GM23248 (cell line): ENCODE data around the gene MTREX. TPM values are rescaled to one million over a fixed set of nuclear protein-coding genes. Genes with fewer than 3 reads are reported as not detected.
A peak's percentile ranks its signal among the peaks of the same experiment; 100 is the strongest.

Source experiments
- DNase-seq: peaks from one replicate; pipeline ENCODE4 v3.0.0-alpha.2; 2015
- H2AFZ ChIP-seq: fragments of 200-600 bp; sonication (generic); 2 replicates; pipeline ENCODE4 v1.6.1; 2016; ENCODE audit warnings: antibody characterized with exemption
- H3F3A ChIP-seq: fragments of 200-600 bp; sonication (generic); 2 replicates; pipeline ENCODE4 v1.6.1; 2016; ENCODE audit warnings: mild to moderate bottlenecking, antibody characterized with exemption, mixed run types; ENCODE audit not compliant: insufficient read depth
- H3K27ac ChIP-seq: fragments of 200-600 bp; sonication (generic); 2 replicates; pipeline ENCODE4 v1.5.1; 2016; ENCODE audit warnings: mild to moderate bottlenecking
- H3K27me3 ChIP-seq: fragments of 200-600 bp; sonication (generic); replicated peaks from 2 replicates; pipeline ENCODE4 v1.6.1; 2016; ENCODE audit warnings: mild to moderate bottlenecking; ENCODE audit not compliant: insufficient read depth
- H3K36me3 ChIP-seq: fragments of 200-600 bp; sonication (generic); 2 replicates; pipeline ENCODE4 v1.6.1; 2016; ENCODE audit warnings: low read depth, mild to moderate bottlenecking
- H3K4me1 ChIP-seq: fragments of 200-600 bp; sonication (generic); 2 replicates; pipeline ENCODE4 v1.6.1; 2016; ENCODE audit warnings: mild to moderate bottlenecking; ENCODE audit not compliant: insufficient read depth
- H3K4me2 ChIP-seq: fragments of 200-600 bp; sonication (generic); one replicate; pipeline ENCODE4 v1.6.1; 2016; ENCODE audit warnings: mild to moderate bottlenecking; ENCODE audit not compliant: unreplicated experiment
- H3K4me3 ChIP-seq: fragments of 200-600 bp; sonication (generic); 2 replicates; pipeline ENCODE4 v1.5.1; 2016; ENCODE audit warnings: mild to moderate bottlenecking
- H3K79me2 ChIP-seq: fragments of 200-600 bp; sonication (generic); 2 replicates; pipeline ENCODE4 v1.6.1; 2016; ENCODE audit warnings: mild to moderate bottlenecking; ENCODE audit not compliant: insufficient read depth
- H3K9ac ChIP-seq: fragments of 200-600 bp; sonication (generic); 2 replicates; pipeline ENCODE4 v1.6.1; 2016; ENCODE audit warnings: mild to moderate bottlenecking
- H3K9me2 ChIP-seq: fragments of 200-600 bp; sonication (generic); 2 replicates; pipeline ENCODE4 v1.6.1; 2016; ENCODE audit warnings: mixed run types, mild to moderate bottlenecking, moderate library complexity; ENCODE audit not compliant: insufficient read depth
- H3K9me3 ChIP-seq: fragments of 200-600 bp; sonication (generic); one replicate; pipeline ENCODE4 v1.6.1; 2017; ENCODE audit warnings: low read depth
- H4K20me1 ChIP-seq: fragments of 200-600 bp; sonication (generic); 2 replicates; pipeline ENCODE4 v1.6.0; 2016; ENCODE audit not compliant: insufficient read depth
- EZH2 ChIP-seq: fragments of 200-600 bp; sonication (generic); IDR thresholded peaks from 2 replicates; pipeline ENCODE4 v1.6.1; 2018; ENCODE audit warnings: antibody characterized with exemption, mild to moderate bottlenecking; ENCODE audit not compliant: insufficient read depth, poor library complexity, severe bottlenecking
- EZH2phosphoT487 ChIP-seq: fragments of 200-600 bp; sonication (generic); IDR thresholded peaks from 2 replicates; pipeline ENCODE4 v1.6.1; 2018; ENCODE audit warnings: antibody characterized with exemption, moderate library complexity, mild to moderate bottlenecking, low read depth; ENCODE audit not compliant: insufficient read depth
- WGBS, 2 experiments: methylation state at CpG; one replicate each; pipeline ENCODE4 v1.1.6; 2015 to 2017; ENCODE audit warnings: low lambda C conversion rate in 2 of 2, low coverage in 1 of 2; ENCODE audit errors: missing lambda C conversion rate in 2 of 2; 5-methylcytosine and 5-hydroxymethylcytosine counted together
- in situ Hi-C: fragments of 300-500 bp; cut with MboI; formaldehyde crosslinking; loops from 2 replicates; pipeline ENCODE4 v1.15.0; 2020
- polyA plus RNA-seq: library from polyadenylated mRNA; unstranded; fragments of >200 nt; fragmentation: Nextera tagmentation; extraction: Ambion mirVana; gene quantifications from 2 replicates; pipeline ENCODE4 v1.2.1, GENCODE V29; 2016
- total RNA-seq: library from RNA; depleted of rRNA; stranded (reverse); fragments of >200 nt; shearing (Covaris generic); gene quantifications from 2 replicates; pipeline ENCODE4 v1.2.3, GENCODE V29; 2014

Gene MTREX
- total and polyA plus RNA-seq, 2 experiments from 2014 or later: 26.4 to 41.4 TPM

- no peak overlapping the region for H3K27ac ChIP-seq
- no peaks in the 10 kb centered on the region for H3K9me2 ChIP-seq
- DNase-seq: no peak
- WGBS, 2 experiments: 64% methylated on average over 8 of the region's 8 CpGs
- H3K79me2 ChIP-seq: peaks cover 32% of the 10 kb centered on the region
- H3K4me3 ChIP-seq: no peak overlapping the region
- H3K27me3 ChIP-seq: no peaks in the 10 kb centered on the region
- in situ Hi-C loops: no loop called here
- H3K36me3 ChIP-seq: no peaks in the 10 kb centered on the region
- H3K9ac ChIP-seq: no peak overlapping the region
- peaks cover 15% of the 10 kb centered on the region for H3K4me1 ChIP-seq
- H3K9me3 ChIP-seq: no peaks in the 10 kb centered on the region
- H4K20me1 ChIP-seq: no peaks in the 10 kb centered on the region
- peaks cover 13% of the 10 kb centered on the region; the same call in 1 of the 2 replicates for H3F3A ChIP-seq
- H2AFZ ChIP-seq: no peak overlapping the region
- no peak overlapping the region for H3K4me2 ChIP-seq
- TF ChIP-seq EZH2: no peak
- TF ChIP-seq EZH2phosphoT487: no peak
Observed at GRCh38 chr5:55446640-55447351, 139.0 kb downstream of the MTREX start.

- Histone ChIP-seq H3K4me1 (peaks cover 15% of the 10 kb centered on the region), H4K20me1 (no peaks in the 10 kb centered on the region), H3K27me3 (no peaks in the 10 kb centered on the region), H3K4me3 (peak overlapping the region; percentile 7; the same call in 1 of the 2 replicates), H3F3A (peaks cover 13% of the 10 kb centered on the region; the same call in 1 of the 2 replicates), H3K79me2 (peaks cover 32% of the 10 kb centered on the region), H3K9ac (peak overlapping the region; percentile 31; the same call in 1 of the 2 replicates), H3K9me3 (no peaks in the 10 kb centered on the region), H3K36me3 (no peaks in the 10 kb centered on the region), H2AFZ (no peak overlapping the region), H3K9me2 (no peaks in the 10 kb centered on the region), H3K27ac (peak overlapping the region; percentile 61), H3K4me2 (peak overlapping the region; percentile 57)
- TF ChIP-seq EZH2phosphoT487: no peak
- no peak for TF ChIP-seq EZH2
- 8 to 15% methylated on average over 4 of the region's 4 CpGs for WGBS, 2 experiments
- in situ Hi-C loops: no loop called here
- DNase-seq: peak; percentile 73
Observed at GRCh38 chr5:55450050-55450765, 142.4 kb downstream of the MTREX start.

- in situ Hi-C loops: no loop called here
- Histone ChIP-seq H3K36me3 (no peaks in the 10 kb centered on the region), H3K9me2 (no peaks in the 10 kb centered on the region), H3K9ac (no peak overlapping the region), H2AFZ (no peak overlapping the region), H3K27me3 (no peaks in the 10 kb centered on the region), H3K4me2 (no peak overlapping the region), H3K4me3 (no peak overlapping the region), H3K27ac (no peak overlapping the region), H4K20me1 (no peaks in the 10 kb centered on the region), H3K79me2 (peaks cover 38% of the 10 kb centered on the region), H3K9me3 (no peaks in the 10 kb centered on the region), H3K4me1 (peaks cover 29% of the 10 kb centered on the region), H3F3A (peaks cover 27% of the 10 kb centered on the region)
- no peak for TF ChIP-seq EZH2phosphoT487
- TF ChIP-seq EZH2: no peak
- 100% methylated on average over 2 of the region's 2 CpGs for WGBS, 2 experiments
- DNase-seq: no peak
Observed at GRCh38 chr5:55451976-55452375, 144.2 kb downstream of the MTREX start.

- H3K27ac ChIP-seq: no peak overlapping the region
- 37 to 67% methylated on average over 1 of the region's 1 CpG for WGBS, 2 experiments
- no peaks in the 10 kb centered on the region for H3K9me3 ChIP-seq
- TF ChIP-seq EZH2 (no peak), EZH2phosphoT487 (no peak)
- no peaks in the 10 kb centered on the region for H3K9me2 ChIP-seq
- no peaks in the 10 kb centered on the region for H3K27me3 ChIP-seq
- in situ Hi-C loops: no loop called here
- no peak overlapping the region for H3K4me2 ChIP-seq
- DNase-seq: no peak
- peaks cover 32% of the 10 kb centered on the region for H3K4me1 ChIP-seq
- H3F3A ChIP-seq: peaks cover 30% of the 10 kb centered on the region
- no peak overlapping the region for H3K9ac ChIP-seq
- H3K79me2 ChIP-seq: peaks cover 36% of the 10 kb centered on the region
- H2AFZ ChIP-seq: no peak overlapping the region
- H4K20me1 ChIP-seq: no peaks in the 10 kb centered on the region
- H3K36me3 ChIP-seq: no peaks in the 10 kb centered on the region
- H3K4me3 ChIP-seq: no peak overlapping the region
Observed at GRCh38 chr5:55453211-55453610, 145.4 kb downstream of the MTREX start.
